GM21367 (cell line): ENCODE results near the gene GRAMD2B.
"Not testable (repeated sequence)": the region's sequence is repeated elsewhere in the genome, so short reads cannot be mapped to it uniquely, and the experiment has no call there.

ENCODE experiments used
- ATAC-seq: cut with Tn5 transposase; IDR thresholded peaks from one replicate; pipeline ENCODE4 v1.9.1; 2021; ENCODE audit not compliant: unreplicated experiment

Gene GRAMD2B

GRCh38 chr5:126422994-126423788, at the start of gene GRAMD2B:
TSS of gene GRAMD2B (plus strand) at chr5:126423409. CDS start at chr5:126423607, 198 bp downstream.
- peak; percentile 84 for ATAC-seq

- ATAC-seq, result no peak
Measured at GRCh38 chr5:126374109-126374416, 49.1 kb upstream of the GRAMD2B start.

- no peak for ATAC-seq
Measured at GRCh38 chr5:126376443-126376842, 46.8 kb upstream of the GRAMD2B start.

DNA sequence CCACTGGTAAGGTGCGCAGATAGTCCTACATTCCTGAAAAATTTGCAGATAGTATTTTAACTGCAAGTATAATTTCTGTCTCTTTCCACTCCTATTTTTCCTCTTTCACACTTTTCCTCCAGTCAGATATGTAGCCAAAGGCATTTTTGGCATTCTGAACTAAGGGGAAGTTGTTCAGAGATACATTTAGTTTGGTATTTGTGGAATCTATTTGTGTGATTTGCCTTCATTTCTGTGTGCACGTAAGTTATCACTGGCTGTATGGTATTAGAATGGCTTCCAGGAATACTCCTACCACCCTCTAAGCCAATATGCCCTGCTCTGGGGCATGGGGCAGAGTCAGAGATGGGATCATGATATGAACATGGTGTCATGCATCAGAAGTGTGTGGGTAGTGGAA, 45.8 kb upstream of the GRAMD2B start:
- ATAC-seq, result no peak

GRCh38 chr5:126380316-126380715, 42.9 kb upstream of the GRAMD2B start:
- ATAC-seq, result not testable (repeated sequence)

GRCh38 chr5:126383246-126383645, 40.0 kb upstream of the GRAMD2B start:
- ATAC-seq, result no peak

- ATAC-seq, result no peak
Measured at GRCh38 chr5:126383776-126384175, 39.4 kb upstream of the GRAMD2B start.

DNA sequence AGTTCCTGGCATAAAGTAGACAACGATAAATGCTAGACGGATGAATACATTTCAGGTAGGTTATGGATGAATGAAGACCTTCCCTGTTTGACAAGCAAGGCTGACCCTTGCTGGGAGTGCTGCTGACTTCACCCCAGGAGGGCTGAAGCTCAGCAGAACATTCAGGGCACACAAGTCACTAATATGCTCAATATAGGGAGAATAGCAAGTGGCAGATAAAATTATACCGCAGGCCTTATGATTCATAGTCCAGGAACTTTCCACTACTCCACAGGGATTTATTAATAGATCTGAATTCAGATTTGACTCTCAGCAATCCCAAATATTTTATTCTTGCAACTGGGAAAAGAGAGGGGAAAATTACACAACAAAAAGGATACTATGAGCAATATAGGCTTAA, 38.2 kb upstream of the GRAMD2B start:
- ATAC-seq, result no peak

DNA sequence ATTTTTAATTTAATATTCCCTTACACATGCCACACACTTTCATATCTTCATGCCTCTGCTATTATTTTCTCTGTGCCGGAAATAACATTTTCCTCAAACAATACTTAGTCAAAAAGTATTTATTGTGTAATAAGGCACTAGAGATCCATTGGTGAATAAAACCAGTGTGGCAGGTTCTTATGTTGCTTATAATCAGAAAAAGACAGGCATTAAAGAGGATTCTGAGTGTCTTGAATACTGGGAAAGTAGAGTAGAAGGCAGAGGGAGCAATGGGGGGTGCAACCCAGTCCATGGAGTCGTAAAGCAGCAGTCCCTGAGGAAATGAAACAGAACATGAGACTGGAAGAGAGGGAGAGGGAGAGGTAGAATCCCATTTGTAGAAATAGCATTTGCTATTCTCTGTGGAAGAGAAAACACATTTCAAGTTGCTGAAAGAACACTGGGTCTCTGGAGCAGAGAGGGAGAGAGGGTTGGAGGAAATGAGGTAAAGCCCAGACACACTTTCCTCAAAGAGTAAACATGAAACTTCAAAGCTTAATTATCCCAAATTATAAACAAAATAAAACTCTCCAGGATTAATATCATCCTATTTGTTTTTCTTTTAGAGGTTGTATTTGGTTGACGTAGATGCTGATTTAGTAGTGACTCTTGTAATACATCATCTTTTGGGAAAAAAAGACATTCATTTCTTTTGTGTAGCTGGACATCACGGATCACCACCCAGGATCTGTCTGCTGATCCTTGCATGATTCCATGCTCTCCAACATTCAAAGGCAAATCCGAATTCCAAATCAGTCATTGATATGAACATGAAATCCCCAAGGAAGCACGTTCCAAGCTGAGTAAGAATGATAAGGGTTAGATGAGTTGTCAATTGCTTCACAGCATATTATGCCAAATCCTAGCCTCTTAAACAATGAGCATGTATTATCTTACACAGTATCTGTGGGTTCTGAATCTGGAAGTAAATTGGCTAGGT, 37.4 kb upstream of the GRAMD2B start:
- no peak for ATAC-seq

DNA sequence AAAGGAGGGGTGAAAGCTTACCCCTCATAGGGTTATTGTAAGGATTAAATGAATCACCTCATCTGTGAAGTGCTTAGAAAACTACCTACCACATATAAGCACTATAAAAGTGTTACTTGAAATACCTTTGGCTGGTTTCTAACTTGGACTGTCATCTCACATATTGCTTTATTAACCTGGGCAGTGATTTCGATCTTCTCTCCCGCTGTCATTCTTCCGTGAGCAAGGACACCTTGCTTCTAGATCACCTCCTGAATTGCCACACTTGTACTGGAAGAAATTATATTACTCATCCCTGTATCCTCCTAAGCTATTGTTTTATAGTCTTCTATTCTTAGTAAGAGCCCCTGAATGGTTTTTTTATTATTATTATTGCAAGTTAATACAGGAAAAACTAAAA, 34.0 kb upstream of the GRAMD2B start:
- no peak for ATAC-seq

- no peak for ATAC-seq
Measured at GRCh38 chr5:126390051-126390450, 33.2 kb upstream of the GRAMD2B start.

- no peak for ATAC-seq
Measured at GRCh38 chr5:126391386-126391785, 31.8 kb upstream of the GRAMD2B start.

GRCh38 chr5:126394211-126394788, 28.9 kb upstream of the GRAMD2B start:
- ATAC-seq, result no peak

GRCh38 chr5:126395198-126395597, 28.0 kb upstream of the GRAMD2B start:
- ATAC-seq, result no peak

GRCh38 chr5:126395605-126396004, 27.6 kb upstream of the GRAMD2B start:
- no peak for ATAC-seq

- not testable (repeated sequence) for ATAC-seq
Measured at GRCh38 chr5:126396721-126397120, 26.5 kb upstream of the GRAMD2B start.

GRCh38 chr5:126398791-126399190, 24.4 kb upstream of the GRAMD2B start:
- ATAC-seq, result no peak

GRCh38 chr5:126400621-126401251, 22.5 kb upstream of the GRAMD2B start:
- ATAC-seq, result no peak

DNA sequence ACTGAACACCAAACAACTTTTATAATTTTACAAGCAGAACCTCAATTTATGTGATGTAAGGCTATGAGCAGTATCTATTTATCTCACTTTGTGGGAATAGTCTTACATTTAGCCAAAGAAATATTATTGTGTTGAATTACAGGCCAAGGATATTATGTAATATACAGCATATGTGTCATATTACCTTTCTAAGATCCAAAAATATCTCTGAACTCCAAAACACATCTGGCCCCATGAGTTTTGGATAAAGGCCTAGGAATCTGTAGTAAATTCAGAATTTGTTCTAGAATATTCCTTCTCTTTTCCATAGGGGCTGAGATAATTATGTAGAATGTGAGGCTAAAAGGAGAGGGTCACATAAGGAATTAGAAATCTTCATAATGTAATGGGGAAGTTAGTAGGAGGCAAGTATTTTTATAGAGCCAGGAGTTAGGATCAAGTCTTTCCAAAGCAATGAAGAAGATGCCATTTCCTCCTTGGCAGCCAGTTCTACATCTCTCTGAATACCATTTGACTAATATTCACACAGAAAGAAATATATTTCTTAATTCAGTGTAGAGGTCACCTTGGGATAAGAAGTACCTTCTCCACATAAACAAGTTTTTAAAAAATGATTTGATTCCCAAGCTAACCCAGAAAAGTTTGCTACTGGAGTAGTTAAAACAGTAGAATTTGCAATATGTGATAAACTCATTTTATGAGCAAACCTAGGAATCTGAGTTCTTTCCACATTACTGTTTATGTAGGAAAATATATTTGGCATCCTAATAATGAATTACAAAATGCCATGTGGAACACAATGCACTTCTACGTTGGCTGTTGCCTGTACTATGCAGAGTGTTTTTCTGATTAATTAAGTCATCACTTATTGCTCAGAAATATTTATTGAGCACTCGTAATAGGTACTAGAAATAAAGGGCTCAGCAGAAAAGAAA, 20.3 kb upstream of the GRAMD2B start:
- ATAC-seq, result no peak

DNA sequence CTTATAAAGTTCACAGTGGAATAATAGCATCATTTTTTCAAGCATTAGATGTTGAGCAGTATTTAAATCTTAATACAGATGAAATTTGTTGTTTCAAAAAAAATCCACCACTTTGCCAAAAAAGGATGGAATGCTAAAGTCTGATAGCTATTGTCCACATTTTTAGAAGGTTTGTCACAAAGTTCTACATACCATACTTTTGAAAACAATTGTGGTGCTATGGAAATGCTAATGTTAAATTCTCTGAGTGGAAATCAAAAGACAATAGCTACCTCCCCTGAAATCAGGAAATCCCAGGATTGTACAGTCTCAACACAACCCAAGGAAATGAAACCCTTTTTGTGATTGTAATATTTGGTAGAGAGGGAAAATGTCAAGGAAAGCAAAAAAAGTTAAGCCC, 19.3 kb upstream of the GRAMD2B start:
- ATAC-seq, result no peak
